PFSK-1 (cell line): ENCODE results near the gene ATP6V1G2.

Experiments
- POLR2AphosphoS5 ChIP-seq: IDR thresholded peaks from 2 replicates; pipeline ENCODE4 v1.6.1; 2012; ENCODE audit warnings: low read depth, mild to moderate bottlenecking, control low read depth, low read length, moderate library complexity
- SIN3A ChIP-seq: IDR thresholded peaks from 2 replicates; pipeline ENCODE4 v1.6.1; 2012; ENCODE audit warnings: mild to moderate bottlenecking, low read length, moderate library complexity, borderline replicate concordance; ENCODE audit not compliant: insufficient read depth
- TAF1 ChIP-seq: IDR thresholded peaks from 2 replicates; pipeline ENCODE4 v1.6.1; 2012; ENCODE audit warnings: low read length, control low read depth, borderline replicate concordance; ENCODE audit not compliant: insufficient read depth

- TF ChIP-seq TAF1 (no peak), POLR2AphosphoS5 (no peak), SIN3A (no peak)
These were observed 29.7 kb upstream of the ATP6V1G2 start for GRCh38 chr6:31575952-31576685.
